ENCODE data around the gene ARID3A. TPM values are rescaled to one million over a fixed set of nuclear protein-coding genes. Genes with fewer than 3 reads are reported as not detected.

The ARID3A gene
- polyA plus RNA-seq, 3 donors, result 16.2 to 18.9 (median 17.1) TPM

DNA sequence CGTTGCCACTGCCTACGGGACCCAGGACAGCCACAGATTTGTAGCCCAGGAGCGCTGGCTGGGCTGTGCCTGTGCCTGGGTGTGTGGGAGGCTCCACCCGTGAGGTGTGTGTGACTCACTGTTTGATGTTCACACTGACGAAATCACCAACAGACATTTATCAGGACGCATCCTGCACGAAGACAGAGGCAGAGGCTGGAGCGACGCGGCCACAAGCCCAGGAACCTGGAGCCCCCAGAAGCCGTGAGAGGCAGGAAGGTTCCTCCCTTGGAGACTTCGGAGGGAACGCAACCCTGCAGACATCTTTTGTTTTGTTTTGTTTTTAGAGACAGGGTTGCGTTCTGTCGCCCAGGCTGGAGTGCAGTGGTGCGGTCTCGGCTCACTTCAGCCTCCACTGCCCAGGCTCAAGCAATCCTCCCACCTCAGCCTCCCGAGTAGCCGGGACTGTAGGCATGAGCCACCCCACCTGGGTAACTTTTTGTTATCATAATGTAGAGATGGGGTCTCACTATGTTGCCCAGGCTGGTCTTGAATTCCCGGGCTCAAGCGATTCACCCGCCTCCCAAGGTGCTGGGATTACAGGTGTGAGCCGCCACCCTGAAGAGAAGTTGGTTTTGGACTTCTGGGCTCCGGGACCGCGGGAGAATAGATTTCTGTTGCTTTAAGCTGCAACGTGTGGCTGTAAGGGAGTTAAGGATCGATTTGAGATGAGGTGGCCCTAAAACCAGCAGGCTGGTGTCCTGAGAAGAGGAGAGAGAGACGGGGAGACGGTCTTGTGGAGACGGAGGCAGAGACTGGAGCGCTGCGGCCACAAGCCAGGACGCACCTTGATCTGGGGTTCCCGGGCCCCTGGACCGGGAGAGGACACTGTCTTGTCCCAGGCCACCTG lies 33.4 kb downstream of the ARID3A start:
- no peak for DNase-seq (ENCODE audit: low read depth in 3 of 3, low spot score in 2 of 3)

GRCh38 chr19:960020-960419 lies 34.2 kb downstream of the ARID3A start:
- no peak for DNase-seq (ENCODE audit: low read depth in 3 of 3, low spot score in 2 of 3)

GRCh38 chr19:960601-960938 lies 34.7 kb downstream of the ARID3A start:
- DNase-seq (ENCODE audit: low read depth in 3 of 3, low spot score in 2 of 3), result no peak

GRCh38 chr19:961866-962620 lies 36.2 kb downstream of the ARID3A start:
- no peak for DNase-seq (ENCODE audit: low read depth in 3 of 3, low spot score in 2 of 3)

- DNase-seq (ENCODE audit: low read depth in 3 of 3, low spot score in 2 of 3), result no peak
Observed at GRCh38 chr19:962683-963400, 37.0 kb downstream of the ARID3A start.

GRCh38 chr19:963486-963951 lies 37.7 kb downstream of the ARID3A start:
- no peak for DNase-seq (ENCODE audit: low read depth in 3 of 3, low spot score in 2 of 3)

GRCh38 chr19:964116-964520 lies 38.3 kb downstream of the ARID3A start:
- no peak for DNase-seq (ENCODE audit: low read depth in 3 of 3, low spot score in 2 of 3)

GRCh38 chr19:964761-965694 lies 39.2 kb downstream of the ARID3A start:
- DNase-seq (ENCODE audit: low read depth in 3 of 3, low spot score in 2 of 3), result no peak

DNA sequence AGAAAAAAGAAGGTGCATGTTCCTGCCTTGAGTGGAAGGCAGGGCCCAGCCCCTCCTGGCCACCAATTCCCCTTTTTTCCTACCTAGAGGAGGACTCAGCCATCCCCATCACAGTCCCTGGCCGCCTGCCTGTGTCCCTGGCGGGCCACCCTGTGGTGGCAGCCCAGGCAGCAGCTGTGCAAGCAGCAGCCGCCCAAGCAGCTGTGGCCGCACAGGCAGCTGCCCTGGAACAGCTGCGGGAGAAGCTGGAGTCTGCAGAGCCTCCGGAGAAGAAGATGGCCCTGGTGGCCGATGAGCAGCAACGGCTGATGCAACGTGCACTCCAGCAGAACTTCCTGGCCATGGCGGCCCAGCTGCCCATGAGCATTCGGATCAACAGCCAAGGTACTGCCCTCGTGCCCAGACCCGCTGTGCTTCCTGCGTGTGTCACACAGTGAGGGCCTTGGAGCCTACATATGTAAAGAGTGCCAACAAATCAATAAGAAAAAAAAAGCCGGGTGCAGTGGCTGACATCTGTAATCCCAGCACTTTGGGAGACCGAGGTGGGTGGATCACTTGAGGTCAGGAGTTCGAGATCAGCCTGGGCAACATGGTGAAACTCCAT lies 40.8 kb downstream of the ARID3A start:
- DNase-seq (ENCODE audit: low read depth in 3 of 3, low spot score in 2 of 3), result no peak

- no peak for DNase-seq (ENCODE audit: low read depth in 3 of 3, low spot score in 2 of 3)
Observed at GRCh38 chr19:970695-971094, 44.9 kb downstream of the ARID3A start.

DNA sequence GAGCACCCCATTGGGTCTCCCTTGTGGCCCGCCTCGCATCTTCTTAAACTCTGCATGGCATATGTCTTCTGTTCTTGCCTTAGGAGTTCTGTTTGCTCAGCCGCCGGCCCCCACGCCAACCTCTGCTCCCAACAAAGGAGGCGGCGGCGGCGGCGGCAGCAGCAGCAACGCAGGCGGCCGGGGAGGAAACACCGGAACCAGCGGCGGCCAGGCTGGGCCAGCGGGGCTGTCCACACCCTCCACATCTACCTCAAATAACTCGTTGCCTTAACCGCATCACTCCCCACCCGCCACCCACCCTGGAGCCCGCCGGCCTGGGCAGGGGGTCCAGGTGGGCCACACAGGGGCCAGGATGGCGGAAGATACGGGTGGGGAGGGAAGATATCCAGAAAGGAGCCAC lies 46.0 kb downstream of the ARID3A start:
- no peak for DNase-seq (ENCODE audit: low read depth in 3 of 3, low spot score in 2 of 3)

DNA sequence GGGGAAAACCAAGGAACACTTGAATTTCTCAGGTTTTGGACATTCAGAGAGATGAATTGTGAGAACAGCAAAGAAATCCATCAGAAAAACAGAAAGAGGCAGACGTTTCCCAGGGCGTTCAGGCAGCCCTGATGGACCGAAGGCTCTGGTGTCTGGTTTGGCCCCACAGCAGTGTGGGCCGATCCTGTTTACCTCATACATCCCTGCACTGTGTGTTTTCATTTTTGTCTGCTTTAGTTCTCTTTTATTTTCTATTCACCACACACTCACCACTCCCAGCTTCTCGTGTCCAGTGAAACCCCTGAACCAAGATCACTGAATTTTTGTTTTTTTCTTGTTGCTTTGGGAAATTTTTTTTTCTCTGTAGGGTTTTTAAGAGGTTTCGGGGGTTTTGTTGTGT lies 46.4 kb downstream of the ARID3A start:
- no peak for DNase-seq (ENCODE audit: low read depth in 3 of 3, low spot score in 2 of 3)

GRCh38 chr19:973726-974563 lies 48.1 kb downstream of the ARID3A start:
- no peak for DNase-seq (ENCODE audit: low read depth in 3 of 3, low spot score in 2 of 3)

DNA sequence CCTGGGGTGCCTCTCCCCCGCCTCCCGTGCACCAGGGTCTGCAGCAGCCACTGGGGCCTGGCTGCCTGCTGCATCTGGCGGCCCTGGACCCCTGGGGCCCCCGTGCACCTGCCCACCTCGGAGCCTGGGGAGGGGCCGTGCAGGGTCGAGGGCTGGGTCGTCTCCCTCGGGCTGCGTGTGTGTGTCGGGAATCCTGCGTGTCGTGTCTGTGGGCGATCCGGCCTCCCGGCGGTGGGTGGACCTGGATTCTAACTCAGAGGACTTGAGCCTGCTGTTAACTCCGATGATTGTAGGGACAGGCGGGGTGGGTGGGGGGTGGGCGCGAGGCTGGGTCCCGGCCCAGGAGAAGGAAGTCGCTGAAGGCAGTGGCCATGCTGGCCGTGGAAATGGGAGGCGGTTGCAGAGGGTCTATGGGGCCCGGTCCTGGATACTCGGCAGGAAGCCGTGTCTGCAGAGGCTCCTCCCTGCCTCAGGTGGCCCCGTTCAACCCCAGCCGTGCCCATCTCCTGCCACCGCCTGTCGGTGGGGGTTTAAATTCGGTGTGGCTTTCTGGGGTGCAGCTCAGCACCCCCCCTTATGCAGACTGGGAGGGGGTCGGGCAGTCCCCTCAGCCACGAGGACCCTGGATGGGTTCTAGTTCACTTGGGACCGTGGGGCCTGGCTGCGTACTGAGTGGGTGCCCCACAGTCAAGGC lies 48.9 kb downstream of the ARID3A start:
- no peak for DNase-seq (ENCODE audit: low read depth in 3 of 3, low spot score in 2 of 3)

DNA sequence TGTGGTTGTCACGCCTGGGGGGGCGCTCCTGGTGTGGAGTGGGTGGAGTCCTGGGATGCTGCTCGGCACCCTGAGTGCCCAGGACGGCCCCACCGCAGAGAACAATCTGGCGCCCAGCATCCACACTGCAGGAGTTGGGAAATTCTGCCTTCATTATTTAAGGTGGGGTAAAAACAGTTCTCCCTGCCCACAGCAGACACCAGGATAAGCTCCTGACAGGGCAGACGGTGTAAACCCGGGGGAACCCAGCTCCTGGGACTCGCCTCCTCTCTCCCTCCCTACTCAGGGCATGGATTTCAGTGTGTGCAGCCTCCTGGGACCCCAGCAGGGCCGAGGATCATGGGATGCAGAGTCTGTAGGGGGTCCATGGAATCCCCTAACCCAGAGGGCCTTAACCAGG lies 50.6 kb downstream of the ARID3A start:
- DNase-seq (ENCODE audit: low read depth in 3 of 3, low spot score in 2 of 3), result no peak

- no peak for DNase-seq (ENCODE audit: low read depth in 3 of 3, low spot score in 2 of 3)
Observed at GRCh38 chr19:977058-977464, 51.2 kb downstream of the ARID3A start.

DNA sequence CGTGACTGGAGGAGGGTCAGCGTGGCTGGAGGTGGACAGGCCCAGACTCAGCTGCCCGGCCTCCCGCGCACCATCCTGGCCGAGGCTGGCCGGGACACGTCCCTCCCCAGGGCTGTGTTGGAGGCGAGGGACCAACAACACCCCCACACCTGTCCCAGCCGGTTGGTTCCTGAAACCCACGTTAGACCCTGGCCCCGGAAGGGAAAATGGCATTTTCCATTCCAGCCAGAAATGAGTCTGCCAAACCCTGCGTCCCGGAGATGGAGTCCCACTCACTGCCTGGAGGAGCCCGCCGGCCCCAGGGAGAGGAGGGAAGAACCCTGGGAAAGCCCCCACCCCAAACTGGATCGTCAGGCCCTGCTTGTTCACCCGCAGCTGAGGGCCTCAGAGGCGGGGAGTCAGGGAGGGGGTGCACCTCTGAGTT lies 53.5 kb downstream of the ARID3A start:
- no peak for DNase-seq (ENCODE audit: low read depth in 3 of 3, low spot score in 2 of 3)
